Right lung (tissue), 10 donors: ENCODE data around the gene DUXB. TPM values are rescaled to one million over a fixed set of nuclear protein-coding genes. Genes with fewer than 3 reads are reported as not detected.

Experiments used
- DNase-seq, 2 donors: peaks; one replicate each; pipeline ENCODE4 v3.0.0-alpha.2; 2013
- long read RNA-seq, 8 donors: transcript quantifications; one replicate each; lab custom pipeline, GENCODE V29; 2026
- polyA plus RNA-seq, 5 donors: library from polyadenylated mRNA; unstranded; fragments of 120-200 nt; gene quantifications; one replicate each; pipeline versions ENCODE4 v1.2.1 to v1.2.3, GENCODE V29; 2013; ENCODE audit warnings: inconsistent platforms in 1 of 5, low replicate concordance in 1 of 5; ENCODE audit not compliant: insufficient read length in 5 of 5, insufficient read depth in 1 of 5

The DUXB gene, protein sequence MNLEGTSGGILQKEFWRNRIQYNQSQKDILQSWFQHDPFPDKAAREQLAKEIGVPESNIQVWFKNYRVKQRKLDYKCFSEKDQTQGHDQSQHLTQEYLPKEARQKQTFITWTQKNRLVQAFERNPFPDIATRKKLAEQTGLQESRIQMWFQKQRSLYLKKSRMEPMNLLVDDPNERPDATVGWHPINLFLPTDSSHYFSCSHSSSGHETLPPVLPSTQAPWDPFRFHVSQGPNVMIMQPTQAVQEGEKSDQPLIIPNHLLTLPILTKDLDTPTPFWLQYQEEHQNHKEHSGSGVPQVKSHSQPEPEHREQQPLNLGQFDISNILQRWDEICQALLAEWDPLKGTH
- polyA plus RNA-seq = under 1 TPM in 2 of 5 donors, not detected in 3; 0.18 to 0.28 TPM
- long read RNA-seq, donor 1 = 0 reads
- long read RNA-seq, donor 2 = 0 reads
- long read RNA-seq, donor 3 = 0 reads
- long read RNA-seq, donor 4 = 0 reads
- long read RNA-seq, donor 5 = 0 reads
- long read RNA-seq, donor 6 = 0 reads
- long read RNA-seq, donor 7 = 0 reads
- long read RNA-seq, donor 8 = 0 reads

DNA sequence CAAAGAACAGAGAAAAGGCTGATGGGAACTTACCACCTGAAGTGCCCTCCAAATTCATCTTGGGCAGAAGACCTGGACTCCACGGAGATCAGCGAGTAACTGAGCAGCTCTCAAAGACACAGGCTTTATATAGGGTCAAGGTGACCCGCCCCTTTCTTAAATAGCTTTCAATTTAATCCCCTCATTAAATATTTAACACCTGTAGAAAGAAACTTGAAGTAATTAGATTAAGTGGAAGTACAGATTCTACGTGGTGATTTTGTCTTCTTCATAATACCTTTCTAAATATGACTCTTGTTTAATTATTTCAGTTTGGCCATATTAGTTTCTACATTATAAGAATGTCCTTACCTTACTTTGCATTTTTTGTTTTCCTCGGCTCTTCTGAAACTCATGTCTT lies at the start of gene DUXB:
Gene DUXB (minus strand): TSS at position 101 of the 400 bp plus-strand sequence. CDS start 43 bp downstream, at position 58.
- DNase-seq = no peak

DNA sequence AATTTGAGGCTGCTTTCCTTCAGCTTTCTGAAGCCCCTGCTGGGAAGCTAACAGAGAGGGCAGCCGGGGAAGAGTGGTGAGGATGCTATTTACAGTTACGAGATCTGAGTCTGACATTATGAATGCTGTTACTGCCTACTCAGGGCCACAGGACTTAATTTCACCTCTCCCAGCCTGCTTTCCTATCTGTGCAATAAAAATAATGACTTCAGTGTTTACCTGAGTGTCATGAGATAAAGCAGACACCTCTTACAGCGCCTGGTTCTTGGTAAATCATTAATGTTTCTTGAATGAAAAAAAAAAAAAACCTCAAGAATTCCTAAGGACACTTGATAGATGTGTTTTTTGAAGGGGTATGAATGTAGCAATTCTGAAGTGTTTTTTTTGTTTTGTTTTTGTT lies 49.3 kb upstream of the DUXB start:
- DNase-seq = no peak

DNA sequence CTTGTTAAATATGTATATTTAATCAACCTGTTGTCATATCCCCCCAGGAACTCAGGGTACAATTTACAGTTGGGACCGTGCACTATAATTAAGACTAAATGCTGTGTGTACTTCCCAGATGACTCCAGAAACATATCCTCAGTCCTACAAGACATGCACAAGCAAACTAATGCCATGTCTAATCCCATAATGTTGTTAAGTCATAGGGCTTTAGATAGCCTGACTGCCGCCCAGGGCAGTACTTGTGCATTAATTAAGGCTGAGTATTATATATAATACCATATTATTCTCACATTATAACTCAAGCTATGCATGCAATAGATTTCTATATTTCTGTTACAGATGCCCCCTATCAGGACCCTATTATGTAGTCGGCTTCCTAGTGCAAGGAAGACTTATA lies 45.1 kb upstream of the DUXB start:
- no peak for DNase-seq

DNA sequence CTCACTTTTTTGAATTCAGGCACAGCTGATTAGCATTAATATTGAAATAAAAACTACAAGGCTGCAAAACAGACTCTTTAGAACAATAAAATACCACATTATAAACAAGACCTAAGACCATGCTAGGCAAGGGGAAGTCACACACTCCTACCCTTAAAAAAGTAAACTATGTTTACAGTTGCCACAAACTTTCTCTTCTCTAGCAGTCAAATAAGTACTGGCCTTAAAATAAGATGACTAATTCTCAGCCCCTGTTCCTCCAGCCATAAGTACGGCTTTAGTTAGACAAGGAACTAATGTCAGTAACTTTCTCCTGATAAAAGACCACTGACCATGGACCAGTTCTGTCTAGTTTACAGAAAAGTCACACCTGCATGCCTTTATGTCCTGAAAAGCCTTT lies 44.6 kb upstream of the DUXB start:
- no peak for DNase-seq

DNA sequence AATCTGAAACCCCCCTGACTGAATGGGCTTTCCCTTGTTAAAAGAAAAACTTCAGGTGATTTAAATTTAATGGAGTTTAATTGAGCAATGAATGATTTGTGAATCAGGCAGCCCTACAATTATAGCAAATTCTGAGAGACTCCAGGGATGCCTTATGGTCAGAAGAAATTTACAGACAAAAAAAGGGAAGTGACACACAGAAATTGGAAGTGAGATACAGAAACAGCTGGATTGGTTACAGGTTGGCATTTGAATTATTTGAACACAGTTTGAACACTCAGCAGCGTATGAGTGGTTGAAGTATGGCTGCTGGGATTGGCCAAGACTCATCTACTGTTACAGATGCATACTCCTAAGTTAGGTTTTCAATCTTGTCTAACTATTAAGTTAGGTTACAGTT lies 44.0 kb upstream of the DUXB start:
- no peak for DNase-seq

DNA sequence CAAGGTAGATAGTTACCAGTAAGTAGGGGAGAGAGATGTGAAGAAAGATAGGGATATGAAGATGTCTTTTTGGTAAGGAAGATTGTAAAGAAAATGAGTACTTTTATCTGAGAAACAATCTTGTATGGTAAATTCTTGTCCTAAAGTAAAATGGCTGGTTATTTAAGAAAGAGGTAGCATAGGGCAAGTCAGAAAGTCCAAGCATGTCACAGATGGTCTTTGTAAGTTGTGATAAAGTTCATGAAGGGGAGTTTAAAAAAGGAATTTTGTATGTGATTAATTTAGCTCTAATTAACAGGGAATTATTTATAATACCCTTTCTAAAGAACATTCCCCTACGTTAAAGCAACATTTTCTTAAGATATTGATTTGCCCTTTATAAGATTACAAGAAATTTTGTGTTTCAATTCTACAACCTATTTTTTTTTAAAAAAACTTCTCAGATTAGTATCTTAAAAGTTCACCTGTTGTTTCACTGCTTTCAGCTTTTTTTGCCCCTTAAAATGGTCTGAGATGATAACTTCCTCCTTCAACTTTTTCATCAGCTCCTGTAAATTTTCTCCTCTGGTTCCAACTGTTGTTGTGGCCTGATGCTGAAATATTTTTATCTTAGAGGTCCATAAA lies 41.3 kb upstream of the DUXB start:
- no peak for DNase-seq

DNA sequence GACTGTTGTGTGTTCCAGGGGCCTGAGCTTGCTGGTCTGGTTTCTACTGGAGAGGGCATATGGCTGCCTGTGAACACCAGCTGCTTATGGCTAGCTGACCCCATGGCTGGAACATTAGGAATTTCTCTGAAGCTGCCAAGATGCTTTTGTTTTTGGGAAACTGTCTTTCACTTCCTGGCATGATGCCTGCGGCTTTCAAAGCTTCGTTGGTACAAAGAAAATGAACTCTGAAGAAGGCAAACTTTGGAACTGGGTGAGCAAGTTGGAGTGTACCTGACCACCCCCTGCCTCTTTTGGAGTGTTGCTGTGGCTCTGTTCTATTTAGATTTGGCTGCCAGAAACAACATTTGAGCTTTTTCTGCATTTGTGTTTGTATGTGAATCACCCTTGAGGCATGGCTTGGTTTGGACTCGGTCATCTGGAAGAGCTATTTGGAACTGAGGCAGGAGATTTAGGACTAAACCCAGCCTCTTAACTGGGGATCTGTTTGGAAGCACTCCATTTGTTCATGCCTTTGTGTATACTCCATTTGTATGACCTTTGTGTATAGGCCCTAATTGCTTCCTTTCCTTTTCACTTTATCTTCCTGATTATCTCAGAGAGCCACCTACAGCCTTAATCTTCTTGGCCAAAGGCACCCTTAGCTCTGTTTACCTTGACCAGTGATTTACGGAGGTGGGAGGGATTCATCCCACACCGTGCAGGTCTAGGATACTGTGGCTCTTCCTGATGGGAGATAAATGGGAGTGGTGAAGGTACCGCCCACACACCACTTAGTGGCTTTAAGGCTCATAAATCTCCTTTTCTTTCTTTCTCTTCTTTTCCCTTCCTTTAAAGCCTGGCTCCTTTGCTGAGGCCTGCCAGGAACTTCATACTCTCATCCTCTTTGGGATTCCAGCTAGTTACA lies 32.3 kb upstream of the DUXB start:
- peak; percentile 45 to 62 for DNase-seq

DNA sequence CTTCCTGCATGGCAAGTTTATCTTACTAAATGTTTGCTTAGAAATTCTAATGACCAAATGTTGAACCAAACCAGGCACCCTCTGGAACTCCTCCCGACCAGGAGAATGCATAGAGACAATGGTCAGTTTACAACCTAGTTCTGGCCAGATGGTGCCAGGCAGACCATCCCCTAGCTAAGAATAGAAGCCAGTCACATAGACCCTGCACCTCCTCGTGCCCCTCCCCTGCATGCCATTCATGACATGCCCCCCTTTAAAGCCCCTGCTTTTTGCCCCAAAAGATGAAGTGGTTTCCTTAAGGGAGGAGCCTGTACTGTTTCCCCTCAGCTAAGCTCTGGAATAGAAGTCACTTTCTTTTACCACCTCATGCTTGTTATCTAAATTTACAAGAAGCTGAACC lies 31.6 kb upstream of the DUXB start:
- DNase-seq = no peak

DNA sequence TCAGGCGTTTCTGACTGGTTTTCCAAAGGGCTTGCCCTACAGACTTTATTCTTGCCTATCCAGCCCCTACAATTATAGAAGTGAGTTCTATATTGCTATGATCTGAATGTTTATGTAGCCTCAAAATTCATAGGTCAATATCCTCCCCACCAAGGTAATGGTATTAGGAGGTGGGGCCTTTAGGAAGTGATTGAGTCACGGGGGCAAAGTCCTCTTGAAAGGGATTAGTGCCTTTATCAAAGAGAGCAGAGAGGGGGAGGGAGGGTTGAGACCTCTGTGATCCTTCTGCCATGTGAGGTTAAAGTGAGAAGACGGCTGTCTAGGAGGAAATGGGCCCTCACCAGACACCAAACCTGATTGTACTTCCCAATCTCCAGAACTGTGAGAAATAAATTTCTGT lies 26.0 kb upstream of the DUXB start:
- no peak for DNase-seq

DNA sequence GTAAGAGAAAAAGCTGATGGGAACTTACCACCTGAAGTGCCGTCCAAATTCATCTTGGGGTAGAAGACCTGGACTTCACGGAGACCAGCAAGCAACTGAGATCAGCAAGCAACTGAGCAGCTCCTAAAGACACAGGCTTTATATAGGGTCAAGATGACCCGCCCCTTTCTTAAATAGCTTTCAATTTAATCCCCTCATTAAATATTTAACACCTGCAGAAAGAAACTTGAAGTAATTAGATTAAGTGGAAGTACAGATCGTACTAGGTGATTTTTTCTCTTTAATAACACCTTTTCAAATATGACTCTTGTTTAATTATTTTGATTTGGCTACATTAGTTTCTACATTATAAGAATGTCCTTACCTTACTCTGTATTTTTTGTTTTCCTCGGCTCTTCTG lies 25.1 kb upstream of the DUXB start, which contains the start of gene CPHXL:
Gene CPHXL (minus strand): TSS at position 101 of the 400 bp plus-strand sequence. CDS start 48 bp downstream, at position 53.
- DNase-seq = no peak

DNA sequence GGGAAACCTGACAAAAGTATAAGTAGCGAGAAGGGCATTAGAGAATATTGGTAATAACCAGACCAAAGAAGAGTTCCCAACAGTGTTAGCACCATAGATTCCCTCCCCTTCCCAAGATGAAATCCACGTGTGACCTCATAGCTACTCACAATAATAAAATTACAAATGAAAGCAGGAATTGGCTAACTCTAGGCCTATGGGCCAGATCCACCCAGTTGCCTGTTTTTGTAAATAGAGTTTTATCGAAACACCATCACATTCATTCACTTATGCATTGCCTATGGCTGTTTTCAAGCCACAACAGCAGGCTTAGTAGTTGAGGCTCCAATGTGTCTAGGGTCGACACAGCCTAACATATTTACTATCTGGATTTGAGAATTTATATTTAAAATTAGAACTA lies 17.2 kb upstream of the DUXB start:
- DNase-seq = no peak

DNA sequence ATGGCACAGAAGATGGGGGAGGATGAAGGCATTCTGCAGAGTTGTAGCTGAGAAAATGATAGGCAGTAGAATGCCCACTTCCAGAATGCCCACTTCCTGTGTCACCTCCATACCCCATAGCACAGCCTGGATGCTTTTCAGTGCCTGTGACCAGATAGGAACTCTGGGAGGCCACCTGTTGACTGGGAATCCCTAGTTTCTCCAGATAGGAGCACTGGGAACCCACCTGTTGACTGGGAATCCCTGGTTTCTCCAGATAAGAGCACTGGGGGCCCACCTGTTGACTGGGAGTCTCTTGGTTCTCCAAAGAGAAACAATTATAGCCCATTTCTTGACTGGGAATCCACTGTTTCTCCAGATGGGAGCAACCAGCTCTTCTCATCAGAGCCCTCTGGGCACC lies 13.4 kb upstream of the DUXB start:
- no peak for DNase-seq

DNA sequence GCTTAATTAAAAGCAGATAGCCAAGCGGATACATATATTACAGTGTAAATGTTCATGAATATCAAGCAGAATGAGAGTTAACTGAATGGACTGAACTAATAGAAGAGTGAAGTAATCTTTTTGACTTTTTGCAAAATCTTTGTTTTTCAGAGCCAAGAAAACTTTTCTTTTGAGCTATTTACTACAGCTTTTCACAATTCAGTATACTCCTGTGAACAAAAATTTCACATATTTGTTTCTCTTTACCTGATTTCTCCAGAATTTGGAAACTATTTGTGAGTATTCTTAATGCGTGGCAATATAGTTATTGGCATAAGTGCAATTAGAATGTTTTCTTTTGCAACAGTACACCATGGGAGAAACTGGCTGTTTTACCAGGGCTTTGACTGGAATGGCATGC lies 9.1 kb upstream of the DUXB start:
- no peak for DNase-seq

DNA sequence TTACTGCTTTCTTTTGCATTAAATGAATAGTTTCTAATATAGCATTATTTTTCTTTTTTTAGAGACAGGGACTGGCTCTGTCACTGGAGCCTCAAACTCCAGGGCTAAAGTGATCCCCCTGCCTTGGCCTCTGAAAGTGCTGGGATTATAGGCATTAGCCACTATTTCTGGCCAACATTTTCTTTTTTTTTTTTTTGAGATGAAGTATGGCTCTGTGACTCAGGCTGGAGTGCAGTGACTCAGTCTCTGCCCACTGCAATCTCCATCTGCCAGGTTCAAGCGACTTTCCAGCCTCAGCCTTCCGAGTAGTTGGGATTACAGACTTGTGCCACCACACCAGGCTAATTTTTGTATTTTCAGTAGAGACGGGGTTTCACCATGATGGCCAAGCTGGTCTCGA lies 2.0 kb upstream of the DUXB start:
- no peak for DNase-seq

DNA sequence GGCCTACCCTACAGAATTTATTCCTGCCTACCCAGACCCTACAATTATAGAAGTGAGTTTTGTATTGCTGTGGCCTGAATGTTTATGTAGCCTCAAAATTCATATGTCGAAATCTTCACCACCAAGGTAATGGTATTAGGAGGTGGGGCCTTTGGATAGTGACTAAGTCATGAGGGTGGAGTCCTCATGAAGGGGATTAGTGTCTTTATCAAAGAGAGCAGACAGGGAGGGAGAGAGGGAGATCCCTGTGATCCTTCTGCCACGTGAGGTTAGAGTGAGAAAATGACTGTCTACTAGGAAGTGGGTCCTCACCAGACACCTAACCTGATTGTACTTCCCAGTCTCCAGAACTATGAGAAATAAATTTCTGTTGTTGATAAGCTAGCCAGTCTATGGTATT lies 981 bp upstream of the DUXB start:
- DNase-seq = no peak

DNA sequence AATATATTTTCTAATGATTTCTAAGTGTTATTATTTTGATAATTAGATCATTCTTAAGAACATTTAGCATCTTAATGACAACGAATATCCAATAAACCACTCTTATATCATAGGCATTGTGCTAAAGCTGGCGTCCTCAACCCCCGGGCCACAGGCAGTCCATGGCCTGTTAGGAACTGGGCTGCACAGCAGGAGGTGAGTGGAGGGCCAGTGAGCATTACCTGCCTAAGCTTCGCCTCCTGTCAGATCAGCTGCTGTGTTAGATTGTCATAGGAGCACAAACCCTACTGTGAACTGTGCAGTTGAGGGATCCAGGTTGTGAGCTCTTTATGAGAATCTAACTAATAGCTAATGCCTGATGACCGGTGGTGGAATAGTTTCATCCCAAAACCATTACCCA lies 3.7 kb downstream of the DUXB start:
- DNase-seq = no peak

DNA sequence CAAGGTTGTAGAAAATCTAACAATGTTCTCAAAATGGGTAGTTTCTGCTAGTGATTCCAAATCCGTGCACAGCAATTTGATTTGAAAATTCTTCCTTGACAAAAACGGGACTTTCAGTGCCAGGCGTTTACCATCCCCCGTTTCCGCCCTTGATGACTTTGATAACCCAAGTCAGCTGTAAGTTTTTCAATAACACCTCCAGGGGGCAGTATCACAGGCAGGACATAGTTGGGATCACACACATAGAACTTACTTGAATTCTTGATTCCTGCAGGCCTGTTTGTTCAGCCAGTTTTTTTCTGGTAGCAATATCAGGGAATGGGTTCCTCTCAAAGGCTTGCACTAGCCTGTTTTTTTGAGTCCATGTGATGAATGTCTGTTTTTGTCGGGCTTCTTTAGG lies 5.6 kb downstream of the DUXB start:
- DNase-seq = no peak

DNA sequence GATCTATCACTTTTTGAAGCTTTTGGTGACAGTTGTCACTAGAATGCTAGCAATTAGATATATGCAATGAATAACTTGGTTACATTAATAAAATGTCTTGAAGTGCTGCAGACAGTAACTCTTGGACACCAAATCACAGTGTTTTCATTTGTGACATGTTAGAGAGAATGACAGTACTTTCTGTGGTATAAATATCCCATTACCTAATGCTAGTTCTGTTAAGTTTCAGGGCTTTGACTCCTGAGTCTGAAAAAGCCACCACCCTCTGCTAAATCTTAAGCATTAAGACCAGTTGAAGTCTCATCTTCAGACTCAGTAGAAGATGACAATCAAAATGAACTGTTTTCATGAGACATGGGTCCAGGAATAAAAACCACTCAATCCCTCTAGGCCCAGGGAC lies 13.9 kb downstream of the DUXB start:
- DNase-seq = no peak

DNA sequence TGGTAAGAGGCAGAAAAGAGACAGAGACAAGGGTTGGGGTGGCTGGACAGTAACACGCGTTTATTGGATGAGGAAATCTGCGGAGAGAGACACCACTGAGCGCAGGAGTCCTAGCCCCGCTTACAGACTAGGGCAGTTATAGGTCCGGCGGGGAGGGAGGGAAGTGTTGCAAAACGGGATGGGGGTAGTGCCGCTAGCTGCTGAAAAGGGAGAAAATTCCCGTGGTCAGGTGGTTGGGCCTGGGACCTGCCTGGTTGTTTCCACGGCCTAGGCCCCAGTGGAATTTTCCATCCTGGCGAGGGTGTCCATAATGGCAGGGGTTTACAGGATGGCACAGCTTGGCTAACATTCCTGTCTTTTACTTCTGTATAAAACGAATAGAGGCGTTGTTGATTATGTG lies 19.0 kb downstream of the DUXB start:
- no peak for DNase-seq

DNA sequence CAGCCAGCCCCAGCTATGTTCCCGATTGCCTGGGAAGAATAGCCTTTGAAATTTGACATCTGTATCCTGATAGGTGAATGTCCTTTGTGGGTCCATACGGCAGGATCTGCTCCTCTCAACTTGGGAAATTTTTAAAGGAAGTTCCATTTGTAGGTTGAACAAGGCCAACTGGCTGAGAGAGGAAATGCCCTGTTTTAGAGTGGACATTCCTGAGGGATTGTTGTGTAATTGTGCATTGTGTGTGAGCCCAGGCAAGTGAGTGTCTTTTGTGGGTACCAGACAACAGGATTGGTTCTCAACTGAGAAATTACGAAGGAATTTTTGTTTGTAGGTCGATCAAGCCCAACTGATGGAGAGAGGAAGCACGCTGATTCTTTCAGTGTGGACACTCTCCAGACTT lies 21.9 kb downstream of the DUXB start:
- DNase-seq = no peak

DNA sequence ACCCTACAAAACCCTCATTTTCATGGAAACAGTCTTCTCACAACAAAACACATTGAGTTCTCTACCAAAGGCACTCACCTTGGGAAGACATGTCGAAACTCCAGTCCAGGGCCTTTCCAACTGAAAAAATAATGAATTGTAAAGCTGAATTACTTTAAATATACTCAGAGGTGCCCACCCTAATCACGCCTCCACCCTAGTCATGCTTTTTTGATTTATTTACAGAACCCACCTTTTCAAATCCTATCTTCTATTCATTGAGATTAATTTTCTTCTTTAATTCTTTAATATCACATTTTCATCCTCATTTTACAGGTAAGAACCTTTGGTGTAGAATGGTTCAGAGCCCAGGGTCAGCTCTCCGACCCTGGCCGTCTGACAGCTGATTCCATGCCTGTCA lies 24.4 kb downstream of the DUXB start, which contains the start of gene CPHXL2:
Gene CPHXL2 (minus strand): TSS at position 101 of the 400 bp plus-strand sequence. CDS start 10 bp downstream, at position 91.
- no peak for DNase-seq

DNA sequence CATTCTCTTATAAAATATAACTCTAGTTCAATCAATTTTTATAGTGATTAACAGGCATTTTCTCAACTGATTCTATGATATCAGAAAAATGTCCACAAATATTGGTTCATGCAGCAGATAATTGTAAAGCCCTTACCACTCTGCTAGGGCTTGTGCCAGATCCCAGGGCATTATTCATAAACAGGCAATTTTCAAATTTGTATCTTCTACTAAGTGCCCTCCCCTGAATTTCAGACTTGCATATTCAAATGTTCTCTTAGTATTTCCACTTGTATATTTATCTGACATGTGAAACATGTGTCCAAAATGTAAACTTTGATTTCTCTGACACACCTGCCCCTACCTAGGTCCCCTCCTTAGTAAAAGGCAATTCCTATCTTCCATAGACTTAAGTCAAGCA lies 33.8 kb downstream of the DUXB start:
- no peak for DNase-seq
